Ovary (tissue), 3 donors: ENCODE results near the gene PMEPA1.

Experiments
- POLR2A ChIP-seq: fragments of 450-650 bp; IDR thresholded peaks from one replicate; pipeline ENCODE4 v1.6.1; 2017; ENCODE audit warnings: antibody characterized with exemption, mild to moderate bottlenecking, moderate library complexity
- TF ChIP-seq, protein P1 (sequence below), 3 donors: fragments of 450-650 bp in 2 of 3; fragments of 200-600 bp in 1 of 3; IDR thresholded peaks; one replicate each; pipeline versions ENCODE4 v1.5.1 to v1.8.0; 2016 to 2022; ENCODE audit warnings: antibody characterized with exemption in 3 of 3, mild to moderate bottlenecking in 1 of 3
- donor health status: DM: no; HTN: no; CAD: no.

- TF ChIP-seq, protein P1, sequence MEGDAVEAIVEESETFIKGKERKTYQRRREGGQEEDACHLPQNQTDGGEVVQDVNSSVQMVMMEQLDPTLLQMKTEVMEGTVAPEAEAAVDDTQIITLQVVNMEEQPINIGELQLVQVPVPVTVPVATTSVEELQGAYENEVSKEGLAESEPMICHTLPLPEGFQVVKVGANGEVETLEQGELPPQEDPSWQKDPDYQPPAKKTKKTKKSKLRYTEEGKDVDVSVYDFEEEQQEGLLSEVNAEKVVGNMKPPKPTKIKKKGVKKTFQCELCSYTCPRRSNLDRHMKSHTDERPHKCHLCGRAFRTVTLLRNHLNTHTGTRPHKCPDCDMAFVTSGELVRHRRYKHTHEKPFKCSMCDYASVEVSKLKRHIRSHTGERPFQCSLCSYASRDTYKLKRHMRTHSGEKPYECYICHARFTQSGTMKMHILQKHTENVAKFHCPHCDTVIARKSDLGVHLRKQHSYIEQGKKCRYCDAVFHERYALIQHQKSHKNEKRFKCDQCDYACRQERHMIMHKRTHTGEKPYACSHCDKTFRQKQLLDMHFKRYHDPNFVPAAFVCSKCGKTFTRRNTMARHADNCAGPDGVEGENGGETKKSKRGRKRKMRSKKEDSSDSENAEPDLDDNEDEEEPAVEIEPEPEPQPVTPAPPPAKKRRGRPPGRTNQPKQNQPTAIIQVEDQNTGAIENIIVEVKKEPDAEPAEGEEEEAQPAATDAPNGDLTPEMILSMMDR (IDR thresholded peaks at IDR 0.05), result peak in 1 of 3 donors; percentile 26
- peak; percentile 83 for TF ChIP-seq POLR2A
These were observed at the start of gene PMEPA1 for GRCh38 chr20:57709823-57710799.
